Measurements from ENCODE around the gene PCDHB14. TPM values are rescaled to one million over a fixed set of nuclear protein-coding genes. Genes with fewer than 3 reads are reported as not detected.

The PCDHB14 gene
- total RNA-seq, 6 donors from 2014 or later = 1.3 to 5.2 (median 2.7) TPM

DNA sequence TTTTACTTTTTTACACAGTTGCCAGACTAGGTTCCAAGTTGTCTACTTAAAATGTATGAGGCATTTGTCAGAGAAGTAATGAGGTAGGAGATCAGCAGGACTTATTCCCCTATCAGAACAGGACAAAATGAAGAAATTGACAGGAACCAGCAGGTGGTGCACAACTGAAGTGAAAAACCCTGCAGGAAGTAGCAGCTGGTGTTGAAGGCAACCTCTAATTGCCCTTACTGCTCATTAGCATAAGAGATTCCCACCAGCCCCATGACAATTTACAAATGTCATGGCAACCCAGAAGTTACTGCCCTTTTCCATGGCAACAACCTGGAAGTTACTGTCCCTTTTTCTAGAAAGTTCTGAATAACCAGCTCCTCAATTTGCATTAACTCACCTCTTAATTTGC is 27.4 kb downstream of the PCDHB14 start:
- H3K4me3 ChIP-seq = no peak overlapping the region
- TF ChIP-seq CTCF (IDR thresholded peaks at IDR 0.05) (no peak), POLR2AphosphoS5 (IDR thresholded peaks at IDR 0.05) (no peak), EP300 (IDR thresholded peaks at IDR 0.05) (no peak), POLR2A (IDR thresholded peaks at IDR 0.05) (no peak)
- H3K27me3 ChIP-seq = no peaks in the 10 kb centered on the region
- no peak for DNase-seq
- H3K36me3 ChIP-seq = no peaks in the 10 kb centered on the region
- H3K4me1 ChIP-seq = no peaks in the 10 kb centered on the region
- H3K9me3 ChIP-seq = peaks cover 82 to 100% (median 94%) of the 10 kb centered on the region in 4 donors
- no peak overlapping the region for H3K27ac ChIP-seq
- no peak for ATAC-seq (ENCODE audit: low FRiP score in 2 of 2)

DNA sequence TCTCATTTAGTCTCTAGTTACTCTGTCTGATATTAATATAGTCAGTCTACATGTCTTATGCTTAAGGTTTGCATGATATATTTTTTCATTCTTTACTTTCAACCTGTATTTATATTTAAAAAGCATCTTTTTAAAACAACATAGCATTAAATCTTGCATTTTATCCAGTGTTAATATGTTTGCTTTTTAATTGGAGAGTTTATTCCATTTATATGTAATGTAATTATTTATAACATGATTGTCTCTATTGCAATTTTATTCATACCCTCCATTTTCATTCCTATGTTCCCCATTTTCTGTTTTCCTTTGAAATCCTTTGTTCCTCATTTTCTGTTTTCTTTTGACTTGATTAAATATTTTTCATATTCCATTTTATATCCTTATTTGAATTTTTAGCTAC is 35.3 kb downstream of the PCDHB14 start:
- no peak for ATAC-seq (ENCODE audit: low FRiP score in 2 of 2)
- Histone ChIP-seq H3K27me3 (no peaks in the 10 kb centered on the region), H3K36me3 (no peaks in the 10 kb centered on the region), H3K9me3 (peaks cover 97 to 100% (median 100%) of the 10 kb centered on the region in 4 donors), H3K27ac (no peak overlapping the region), H3K4me1 (no peaks in the 10 kb centered on the region), H3K4me3 (no peak overlapping the region)
- no peak for DNase-seq
- TF ChIP-seq POLR2A (IDR thresholded peaks at IDR 0.05) (no peak), CTCF (IDR thresholded peaks at IDR 0.05) (no peak), EP300 (IDR thresholded peaks at IDR 0.05) (no peak), POLR2AphosphoS5 (IDR thresholded peaks at IDR 0.05) (no peak)

DNA sequence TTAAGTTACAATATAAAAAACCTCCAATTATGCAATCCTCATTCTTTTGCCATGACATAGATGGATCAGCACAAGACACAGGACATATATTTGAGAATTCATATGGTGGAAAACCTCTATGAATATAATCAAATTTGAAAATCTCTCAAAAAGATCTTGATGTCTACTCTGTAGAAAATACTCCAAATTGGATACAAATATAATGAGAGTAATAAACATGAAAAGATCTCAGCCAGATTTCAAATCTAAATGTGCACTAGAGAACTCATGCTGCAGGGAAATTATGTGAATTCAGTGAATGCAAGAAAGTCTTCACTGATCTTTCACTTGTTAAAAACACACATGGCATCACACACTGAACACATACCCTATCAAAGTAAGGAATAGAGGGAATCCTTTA is 35.8 kb downstream of the PCDHB14 start:
- TF ChIP-seq CTCF (IDR thresholded peaks at IDR 0.05) = no peak
- TF ChIP-seq POLR2A (IDR thresholded peaks at IDR 0.05) = no peak
- no peak for TF ChIP-seq POLR2AphosphoS5 (IDR thresholded peaks at IDR 0.05)
- no peak for TF ChIP-seq EP300 (IDR thresholded peaks at IDR 0.05)
- Histone ChIP-seq H3K4me1 (no peaks in the 10 kb centered on the region), H3K36me3 (no peaks in the 10 kb centered on the region), H3K4me3 (no peak overlapping the region), H3K27ac (no peak overlapping the region), H3K9me3 (peaks cover 97 to 100% (median 100%) of the 10 kb centered on the region in 4 donors), H3K27me3 (no peaks in the 10 kb centered on the region)
- ATAC-seq (ENCODE audit: low FRiP score in 2 of 2) (no peak), DNase-seq (no peak)

- no peak for DNase-seq
- Histone ChIP-seq H3K27ac (no peak overlapping the region), H3K27me3 (no peaks in the 10 kb centered on the region), H3K36me3 (no peaks in the 10 kb centered on the region), H3K4me3 (no peak overlapping the region), H3K4me1 (no peaks in the 10 kb centered on the region), H3K9me3 (peaks cover 99 to 100% (median 100%) of the 10 kb centered on the region in 4 donors)
- TF ChIP-seq POLR2AphosphoS5 (IDR thresholded peaks at IDR 0.05) = no peak
- TF ChIP-seq POLR2A (IDR thresholded peaks at IDR 0.05) = no peak
- no peak for TF ChIP-seq EP300 (IDR thresholded peaks at IDR 0.05)
- TF ChIP-seq CTCF (IDR thresholded peaks at IDR 0.05) = no peak
- WGBS, 2 donors = 69 to 70% methylated on average over 5 of the region's 5 CpGs
- ATAC-seq (ENCODE audit: low FRiP score in 2 of 2) = no peak
Measured at GRCh38 chr5:141260458-141261237, 37.5 kb downstream of the PCDHB14 start.

GRCh38 chr5:141261238-141261546 is 38.0 kb downstream of the PCDHB14 start:
- WGBS, 2 donors = 78 to 88% methylated on average over 1 of the region's 1 CpG
- no peaks in the 10 kb centered on the region for H3K4me1 ChIP-seq

More at GRCh38 chr5:141261238-141261546, 38.0 kb downstream of the PCDHB14 start:
- DNase-seq (no peak), ATAC-seq (ENCODE audit: low FRiP score in 2 of 2) (no peak)
- TF ChIP-seq POLR2AphosphoS5 (IDR thresholded peaks at IDR 0.05) (no peak), POLR2A (IDR thresholded peaks at IDR 0.05) (no peak), CTCF (IDR thresholded peaks at IDR 0.05) (no peak), EP300 (IDR thresholded peaks at IDR 0.05) (no peak)
- no peaks in the 10 kb centered on the region for H3K27me3 ChIP-seq
- no peak overlapping the region for H3K4me3 ChIP-seq
- no peaks in the 10 kb centered on the region for H3K36me3 ChIP-seq
- no peak overlapping the region for H3K27ac ChIP-seq
- H3K9me3 ChIP-seq = peaks cover 98 to 100% (median 100%) of the 10 kb centered on the region in 4 donors

Data from upper lobe of left lung (tissue), 6 donors.